Naive thymus-derived CD4-positive, alpha-beta T cell (primary cell): ENCODE data around the gene GGA1. TPM values are rescaled to one million over a fixed set of nuclear protein-coding genes. Genes with fewer than 3 reads are reported as not detected.

Experiments used
- ATAC-seq: fragments of 150-1000 bp; cut with Tn5 transposase; 2 replicates; pipeline ENCODE4 v1.10.0; 2021; ENCODE audit warnings: mild to moderate bottlenecking, moderate library complexity
- CTCF ChIA-PET: fragments of 350-600 bp; sonication (Branson Sonifier 250); formaldehyde crosslinking; loops from one replicate; lab custom pipeline; 2021; ENCODE audit warnings: antibody characterized with exemption; lab: Charles Lee
- POLR2A ChIA-PET: fragments of 350-600 bp; sonication (Branson Sonifier 250); formaldehyde crosslinking; loops from one replicate; lab custom pipeline; 2021; ENCODE audit warnings: antibody characterized with exemption, inconsistent platforms; lab: Charles Lee
- DNase-seq, 9 donors: peaks; one replicate each; pipeline versions ENCODE4 v3.0.0 to v3.0.0-alpha.2; 2020 to 2022; ENCODE audit warnings: mixed read lengths in 1 of 9
- H3K27ac ChIP-seq: one replicate; pipeline ENCODE4 v1.7.0; 2013; ENCODE audit warnings: mild to moderate bottlenecking, low read depth, low read length, moderate library complexity
- H3K27me3 ChIP-seq, 2 donors: one replicate each; pipeline ENCODE4 v1.7.0; 2013; ENCODE audit warnings: low read length in 2 of 2, mild to moderate bottlenecking in 2 of 2, moderate library complexity in 2 of 2; ENCODE audit not compliant: control insufficient read depth in 2 of 2, insufficient read depth in 2 of 2
- H3K36me3 ChIP-seq, 3 experiments: 1 replicate in 2 of 3; 2 replicates in 1 of 3; pipeline ENCODE4 v1.7.0; 2013; ENCODE audit warnings: low read length in 3 of 3, mild to moderate bottlenecking in 3 of 3, moderate library complexity in 1 of 3; ENCODE audit not compliant: insufficient read depth in 3 of 3, control insufficient read depth in 2 of 3
- H3K4me1 ChIP-seq, 2 donors: one replicate each; pipeline ENCODE4 v1.7.0; 2013; ENCODE audit warnings: low read length in 2 of 2, mild to moderate bottlenecking in 2 of 2, moderate library complexity in 1 of 2; ENCODE audit not compliant: control insufficient read depth in 2 of 2, insufficient read depth in 2 of 2
- H3K4me3 ChIP-seq: 2 replicates; pipeline ENCODE4 v1.7.0; 2013; ENCODE audit warnings: mild to moderate bottlenecking, low read length
- H3K9me3 ChIP-seq, 3 experiments: 1 replicate in 2 of 3; 2 replicates in 1 of 3; pipeline ENCODE4 v1.7.0; 2013; ENCODE audit warnings: low read length in 3 of 3; ENCODE audit not compliant: control insufficient read depth in 2 of 3
- H3K27ac Mint-ChIP-seq, 9 donors: one replicate each; pipeline ENCODE4 v1.8.0; 2020 to 2022; ENCODE audit warnings: mixed read lengths in 9 of 9, mild to moderate bottlenecking in 8 of 9, moderate library complexity in 5 of 9, inconsistent platforms in 2 of 9
- H3K27me3 Mint-ChIP-seq, 5 donors: one replicate each; pipeline ENCODE4 v1.8.0; 2021 to 2022; ENCODE audit warnings: mixed read lengths in 5 of 5, mild to moderate bottlenecking in 1 of 5
- H3K36me3 Mint-ChIP-seq, 5 donors: one replicate each; pipeline ENCODE4 v1.8.0; 2020 to 2022; ENCODE audit warnings: mixed read lengths in 5 of 5, mild to moderate bottlenecking in 3 of 5, inconsistent platforms in 1 of 5
- H3K4me1 Mint-ChIP-seq, 7 donors: one replicate each; pipeline ENCODE4 v1.8.0; 2020 to 2022; ENCODE audit warnings: mixed read lengths in 7 of 7, mild to moderate bottlenecking in 3 of 7, inconsistent platforms in 1 of 7
- H3K4me3 Mint-ChIP-seq, 10 donors: one replicate each; pipeline ENCODE4 v1.8.0; 2020 to 2022; ENCODE audit warnings: mild to moderate bottlenecking in 10 of 10, mixed read lengths in 10 of 10, moderate library complexity in 6 of 10, inconsistent platforms in 2 of 10
- H3K9me3 Mint-ChIP-seq, 11 donors: one replicate each; pipeline ENCODE4 v1.8.0; 2020 to 2022; ENCODE audit warnings: mixed read lengths in 11 of 11, mild to moderate bottlenecking in 4 of 11, inconsistent platforms in 1 of 11, moderate library complexity in 1 of 11
- intact Hi-C, 2 donors: fragments of 100-400 bp; cut with micrococcal nuclease; formaldehyde crosslinking; loops; one replicate each; pipeline ENCODE4 v1.15.1; 2023
- polyA plus RNA-seq, 2 donors: library from polyadenylated mRNA; unstranded; fragments of 300-500 nt; fragmentation: Illumina TruSeq; gene quantifications; one replicate each; pipeline ENCODE4 v1.2.3, GENCODE V29; 2021
- total RNA-seq, 6 experiments: library from RNA in 5 of 6; stranded (reverse) in 5 of 6; gene quantifications; 1 replicate in 5 of 6; 2 replicates in 1 of 6; pipeline ENCODE4 v1.2.3 and lab custom pipeline; 2021 to 2026

GGA1 gene
- total and polyA plus RNA-seq, 7 experiments from 2014 or later, result 20.8 to 124 (median 87.2) TPM

DNA sequence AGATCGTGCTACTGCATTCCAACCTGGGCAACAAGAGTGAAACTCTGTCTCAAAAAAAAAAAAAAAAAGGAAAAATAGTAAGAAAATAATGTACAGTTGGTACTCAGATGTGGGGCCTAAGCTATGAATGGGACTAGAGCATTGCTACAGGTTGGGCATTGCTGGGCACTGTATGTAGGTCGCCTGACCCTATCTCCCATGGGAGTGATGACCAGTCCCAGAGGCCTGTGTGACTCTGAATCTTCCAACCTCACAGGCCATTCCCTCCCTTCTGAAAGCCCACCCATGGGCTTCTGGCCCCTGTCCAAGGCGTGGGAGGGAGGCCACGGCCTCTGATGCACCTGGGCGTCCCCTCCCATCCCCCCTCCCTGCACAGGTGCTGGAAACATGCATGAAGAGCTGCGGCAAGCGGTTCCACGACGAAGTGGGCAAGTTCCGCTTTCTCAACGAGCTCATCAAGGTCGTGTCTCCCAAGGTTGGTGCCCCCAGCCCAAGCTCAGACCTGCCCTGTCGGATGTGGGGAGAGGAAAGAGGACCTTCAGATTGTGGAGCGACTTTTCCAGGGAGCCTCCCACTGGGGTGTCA lies 9.5 kb downstream of the GGA1 start:
- Mint-ChIP-seq H3K27ac (no peak overlapping the region), H3K9me3 (no peaks in the 10 kb centered on the region), H3K4me1 (peaks cover 0 to 9% (median 3%) of the 10 kb centered on the region in 7 donors), H3K27me3 (no peaks in the 10 kb centered on the region), H3K36me3 (peaks cover 0 to 19% (median 5%) of the 10 kb centered on the region in 5 donors), H3K4me3 (no peak overlapping the region)
- DNase-seq, result no peak
- Histone ChIP-seq H3K4me3 (no peak overlapping the region), H3K4me1 (peaks cover 0 to under 1% of the 10 kb centered on the region in 2 donors), H3K27me3 (no peaks in the 10 kb centered on the region), H3K9me3 (no peaks in the 10 kb centered on the region), H3K36me3 (peaks cover 4 to 74% (median 10%) of the 10 kb centered on the region in 3 experiments), H3K27ac (no peak overlapping the region)
- CTCF ChIA-PET, result interaction anchor here (0.9 to 20.3 kb wide), 3 partner anchors 9 to 22 kb away, joined by 3 to 292 read pairs (median 4); partner anchors contain the start of gene SH3BP1
- POLR2A ChIA-PET, result interaction anchor here (0.7 to 2.5 kb wide), 6 partner anchors 8 to 68 kb away, joined by 3 to 19 read pairs (median 4); partner anchors contain the start of genes GGA1 and NOL12
- ATAC-seq, result no peak
- intact Hi-C loops, result no loop called here

DNA sequence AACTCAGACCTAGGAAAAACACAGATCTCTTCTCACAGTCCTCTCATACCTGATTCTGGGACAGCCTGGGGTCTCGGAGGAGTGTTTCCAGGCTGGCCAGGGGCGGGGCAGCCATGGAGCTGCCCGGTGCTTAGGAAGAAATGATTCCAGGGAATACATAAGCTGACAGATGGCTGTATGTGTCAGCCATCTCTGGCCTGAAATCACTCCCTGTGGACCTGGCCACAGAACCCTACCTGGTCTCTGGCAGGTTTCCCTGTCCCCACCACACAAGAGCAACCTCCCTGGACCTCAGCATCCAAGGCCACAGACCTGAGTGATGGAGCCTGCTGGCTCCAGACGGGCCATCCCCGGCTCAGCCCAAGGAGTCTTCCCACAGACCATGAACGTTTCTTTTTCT lies 10.0 kb downstream of the GGA1 start:
- intact Hi-C loops, result no loop called here
- peaks cover 2 to 19% (median 5%) of the 10 kb centered on the region in 5 donors for H3K36me3 Mint-ChIP-seq
- ChIA-PET POLR2A (interaction anchor here (0.9 to 2.5 kb wide), 3 partner anchors 9 to 66 kb away, joined by 3 to 19 read pairs (median 9); partner anchors contain the start of gene GGA1), CTCF (interaction anchor here (20.3 kb wide), 1 partner anchor 21 kb away, joined by 292 read pairs; the partner anchor contains the start of gene SH3BP1)
- H3K4me3 Mint-ChIP-seq, result no peak overlapping the region
- Histone ChIP-seq H3K9me3 (no peaks in the 10 kb centered on the region), H3K27ac (no peak overlapping the region), H3K4me1 (peaks cover 2 to 6% of the 10 kb centered on the region in 2 donors), H3K4me3 (no peak overlapping the region), H3K27me3 (no peaks in the 10 kb centered on the region), H3K36me3 (peaks cover 4 to 75% (median 10%) of the 10 kb centered on the region in 3 experiments)
- H3K27ac Mint-ChIP-seq, result no peak overlapping the region
- no peak for ATAC-seq
- no peaks in the 10 kb centered on the region for H3K27me3 Mint-ChIP-seq
- H3K9me3 Mint-ChIP-seq, result no peaks in the 10 kb centered on the region
- peaks cover 1 to 10% (median 6%) of the 10 kb centered on the region in 7 donors for H3K4me1 Mint-ChIP-seq
- DNase-seq, result no peak

DNA sequence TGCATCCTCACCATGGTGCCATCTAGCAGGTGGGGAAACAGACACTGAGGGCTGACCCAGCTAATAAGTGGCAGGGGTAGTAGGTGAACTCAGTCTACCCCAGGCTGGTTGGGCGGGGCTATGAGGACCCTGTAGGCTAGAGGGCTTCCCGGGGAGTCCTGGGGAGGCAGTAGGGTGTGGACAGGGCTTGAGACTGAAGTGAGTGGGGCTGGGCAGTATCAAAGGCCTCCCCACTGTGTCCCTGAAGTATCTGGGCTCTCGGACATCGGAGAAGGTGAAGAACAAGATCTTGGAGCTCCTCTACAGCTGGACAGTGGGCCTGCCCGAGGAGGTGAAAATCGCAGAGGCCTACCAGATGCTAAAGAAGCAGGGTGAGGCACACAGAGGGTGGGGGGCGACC lies 11.4 kb downstream of the GGA1 start:
- Mint-ChIP-seq H3K27me3 (no peaks in the 10 kb centered on the region), H3K4me3 (no peak overlapping the region), H3K9me3 (no peaks in the 10 kb centered on the region), H3K4me1 (peaks cover 6 to 21% (median 15%) of the 10 kb centered on the region in 7 donors), H3K36me3 (peaks cover 3 to 16% (median 5%) of the 10 kb centered on the region in 5 donors), H3K27ac (peak overlapping the region in 1 of 9 donors; percentile 57)
- ChIA-PET CTCF (interaction anchor here (0.6 to 20.3 kb wide), 4 partner anchors 11 to 28 kb away, joined by 3 to 292 read pairs (median 6); partner anchors contain the start of genes GGA1 and SH3BP1), POLR2A (interaction anchor here (0.6 to 2.5 kb wide), 2 partner anchors 11 to 64 kb away, joined by 3 to 19 read pairs; partner anchors contain the start of gene GGA1)
- Histone ChIP-seq H3K4me3 (no peak overlapping the region), H3K27ac (no peak overlapping the region), H3K36me3 (peaks cover 4 to 69% (median 10%) of the 10 kb centered on the region in 3 experiments), H3K9me3 (no peaks in the 10 kb centered on the region), H3K27me3 (no peaks in the 10 kb centered on the region), H3K4me1 (peaks cover 12 to 18% of the 10 kb centered on the region in 2 donors)
- DNase-seq (no peak), ATAC-seq (no peak)
- intact Hi-C loops, result loop anchor here in 1 of 2 donors (5.0 kb wide), 1 partner anchor 347 kb away; no protein-coding TSS in a partner anchor

DNA sequence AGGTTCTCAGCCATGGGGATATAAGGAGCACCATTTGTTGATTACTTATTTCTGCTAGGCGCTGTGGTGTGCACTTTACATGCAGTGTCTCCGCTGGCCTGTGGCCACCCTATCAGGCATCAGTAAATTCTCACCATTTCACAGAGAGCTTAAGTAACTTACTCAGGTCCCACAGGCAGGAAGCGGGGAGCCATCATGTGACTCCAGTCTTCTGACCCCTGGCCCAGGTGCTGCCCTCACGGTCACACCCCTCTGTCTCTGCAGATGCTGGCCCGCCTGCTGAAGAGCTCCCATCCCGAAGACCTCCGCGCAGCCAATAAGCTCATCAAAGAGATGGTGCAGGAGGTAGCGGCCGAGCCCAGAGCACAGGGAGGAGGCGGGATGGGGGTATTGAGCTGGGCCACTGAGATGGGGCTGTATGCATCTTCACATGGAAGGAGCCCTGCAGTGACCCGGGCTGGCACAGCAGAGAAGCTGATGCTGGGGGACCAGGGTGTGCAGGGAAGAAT lies 12.8 kb downstream of the GGA1 start:
- Histone ChIP-seq H3K9me3 (no peaks in the 10 kb centered on the region), H3K4me3 (no peak overlapping the region), H3K36me3 (peaks cover 4 to 69% (median 5%) of the 10 kb centered on the region in 3 experiments), H3K27ac (no peak overlapping the region), H3K27me3 (no peaks in the 10 kb centered on the region), H3K4me1 (peaks cover 26 to 33% of the 10 kb centered on the region in 2 donors)
- peaks cover 3 to 17% (median 5%) of the 10 kb centered on the region in 5 donors for H3K36me3 Mint-ChIP-seq
- intact Hi-C loops, result loop anchor here in 1 of 2 donors (5.0 kb wide), 1 partner anchor 346 kb away; no protein-coding TSS in a partner anchor
- POLR2A ChIA-PET, result interaction anchor here (0.7 to 1.0 kb wide), 2 partner anchors 18 to 36 kb away, joined by 3 to 5 read pairs; partner anchors contain the start of gene SH3BP1
- no peak overlapping the region for H3K4me3 Mint-ChIP-seq
- peak overlapping the region in 2 of 9 donors; percentile 6 to 25 for H3K27ac Mint-ChIP-seq
- no peaks in the 10 kb centered on the region for H3K9me3 Mint-ChIP-seq
- no peak for ATAC-seq
- H3K27me3 Mint-ChIP-seq, result no peaks in the 10 kb centered on the region
- peaks cover 11 to 35% (median 21%) of the 10 kb centered on the region in 7 donors for H3K4me1 Mint-ChIP-seq
- CTCF ChIA-PET, result interaction anchor here (1.0 to 20.3 kb wide), 5 partner anchors 12 to 228 kb away, joined by 3 to 292 read pairs (median 4); partner anchors contain the start of genes EIF3L, GGA1 and SH3BP1
- no peak for DNase-seq

DNA sequence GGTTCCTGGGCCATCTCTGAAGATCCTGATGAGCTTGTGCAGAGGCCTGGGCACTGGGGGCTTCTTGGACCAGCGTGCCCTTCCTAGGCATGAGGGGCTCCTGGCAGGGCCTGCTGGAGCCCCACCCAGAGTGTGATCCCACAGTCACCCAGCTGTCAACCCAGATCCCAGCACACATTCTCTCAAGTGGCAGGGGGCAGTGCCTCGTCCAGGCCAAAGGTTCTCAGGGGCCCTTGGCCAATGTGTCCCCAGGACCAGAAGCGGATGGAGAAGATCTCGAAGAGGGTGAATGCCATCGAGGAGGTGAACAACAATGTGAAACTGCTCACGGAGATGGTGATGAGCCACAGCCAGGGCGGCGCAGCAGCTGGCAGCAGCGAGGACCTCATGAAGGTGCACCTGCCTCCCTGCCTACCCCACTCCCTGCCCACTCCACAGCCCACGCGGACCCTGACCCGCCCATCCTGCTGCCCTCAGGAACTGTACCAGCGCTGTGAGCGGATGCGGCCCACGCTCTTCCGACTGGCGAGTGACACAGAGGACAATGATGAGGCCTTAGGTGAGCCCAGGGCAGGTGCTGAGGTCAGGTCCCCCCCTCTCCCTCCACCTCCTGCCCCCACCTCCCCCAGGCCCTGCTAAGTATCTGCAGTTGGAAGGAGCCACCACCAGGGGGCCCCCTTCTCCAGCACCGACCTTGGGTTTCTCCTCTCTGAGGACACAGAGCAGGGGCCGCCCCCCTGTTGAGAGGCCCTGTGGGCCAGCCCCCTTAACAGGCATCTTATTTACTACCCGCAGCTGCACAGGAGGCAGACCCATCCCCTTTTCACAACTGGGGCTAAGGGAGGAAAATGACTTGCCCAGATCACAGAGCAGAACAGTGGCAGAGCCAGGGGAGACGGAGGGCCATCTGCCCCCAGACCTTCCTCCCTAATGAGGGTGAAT lies 14.7 kb downstream of the GGA1 start:
- no peaks in the 10 kb centered on the region for H3K9me3 Mint-ChIP-seq
- no peaks in the 10 kb centered on the region for H3K27me3 Mint-ChIP-seq
- CTCF ChIA-PET, result interaction anchor here (0.6 to 20.3 kb wide), 5 partner anchors 8 to 35 kb away, joined by 3 to 292 read pairs (median 3); partner anchors contain the start of genes PDXP and SH3BP1
- H3K9me3 ChIP-seq, result no peaks in the 10 kb centered on the region
- H3K27me3 ChIP-seq, result no peaks in the 10 kb centered on the region
- ATAC-seq (peak; percentile 91), DNase-seq (peak; percentile 63 to 84 (median 75))
- peak overlapping the region; percentile 87 to 99 (median 94) for H3K27ac Mint-ChIP-seq
- H3K36me3 Mint-ChIP-seq, result peaks cover 0 to 11% (median 3%) of the 10 kb centered on the region in 5 donors
- H3K4me1 Mint-ChIP-seq, result peaks cover 28 to 53% (median 37%) of the 10 kb centered on the region in 7 donors
- no peak overlapping the region for H3K4me3 ChIP-seq
- peaks cover 45 to 52% of the 10 kb centered on the region in 2 donors for H3K4me1 ChIP-seq
- POLR2A ChIA-PET, result interaction anchor here (0.6 to 7.6 kb wide), 6 partner anchors 13 to 59 kb away, joined by 3 to 135 read pairs (median 4); partner anchors contain the start of gene SH3BP1
- H3K4me3 Mint-ChIP-seq, result peak overlapping the region in 9 of 10 donors; percentile 49 to 75 (median 60)
- intact Hi-C loops, result loop anchor here (1.0 to 5.0 kb wide), 8 partner anchors 10 to 344 kb away; partner anchors contain the start of genes GGA1 (in 1 of the 2) and PDXP (in 1 of the 2)
- H3K36me3 ChIP-seq, result peaks cover 2 to 50% (median 4%) of the 10 kb centered on the region in 3 experiments
- H3K27ac ChIP-seq, result peak overlapping the region; percentile 60
